NCI-H345 treated with DMSO at 0.1 percent for 48 hours (cell line): Measurements from ENCODE around the gene FAM210B.
"Not testable (repeated sequence)": the region's sequence is repeated elsewhere in the genome, so short reads cannot be mapped to it uniquely, and the experiment has no call there.

ENCODE experiments used
- DNase-seq: peaks from one replicate; lab custom pipeline; 2025; ENCODE audit not compliant: unreplicated experiment; lab: John Stamatoyannopoulos, UW

The FAM210B gene, protein sequence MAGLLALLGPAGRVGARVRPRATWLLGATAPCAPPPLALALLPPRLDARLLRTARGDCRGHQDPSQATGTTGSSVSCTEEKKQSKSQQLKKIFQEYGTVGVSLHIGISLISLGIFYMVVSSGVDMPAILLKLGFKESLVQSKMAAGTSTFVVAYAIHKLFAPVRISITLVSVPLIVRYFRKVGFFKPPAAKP

DNA sequence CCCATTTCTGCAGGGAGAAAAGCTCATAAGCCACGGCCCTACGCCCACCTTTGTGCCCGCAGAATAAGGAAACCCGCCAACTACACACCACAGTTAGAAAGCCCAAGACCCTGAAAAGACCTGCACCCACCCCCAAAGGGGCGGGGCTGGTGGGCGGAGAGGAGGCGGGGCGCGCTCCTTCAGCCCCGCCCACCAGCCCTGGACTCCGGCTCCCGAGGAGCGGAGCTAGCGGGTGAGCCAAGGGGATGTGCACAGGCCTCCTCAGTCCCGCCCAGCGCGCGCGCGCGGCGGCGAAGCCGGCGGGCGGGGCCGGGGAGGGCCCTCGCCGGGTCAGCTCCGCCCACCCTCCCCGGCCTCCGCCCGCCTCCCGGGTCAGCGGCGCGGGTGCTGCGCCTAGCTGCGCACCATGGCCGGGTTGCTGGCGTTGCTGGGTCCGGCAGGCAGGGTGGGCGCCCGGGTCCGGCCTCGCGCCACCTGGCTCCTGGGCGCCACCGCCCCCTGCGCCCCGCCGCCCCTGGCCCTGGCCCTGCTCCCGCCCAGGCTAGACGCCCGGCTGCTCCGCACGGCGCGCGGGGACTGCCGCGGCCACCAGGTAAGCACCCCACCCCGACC, at the start of gene FAM210B:
TSS of gene FAM210B (plus strand) at position 375 of the 612 bp plus-strand sequence. CDS start at position 407, 32 bp downstream.
- DNase-seq = peak; percentile 88

DNA sequence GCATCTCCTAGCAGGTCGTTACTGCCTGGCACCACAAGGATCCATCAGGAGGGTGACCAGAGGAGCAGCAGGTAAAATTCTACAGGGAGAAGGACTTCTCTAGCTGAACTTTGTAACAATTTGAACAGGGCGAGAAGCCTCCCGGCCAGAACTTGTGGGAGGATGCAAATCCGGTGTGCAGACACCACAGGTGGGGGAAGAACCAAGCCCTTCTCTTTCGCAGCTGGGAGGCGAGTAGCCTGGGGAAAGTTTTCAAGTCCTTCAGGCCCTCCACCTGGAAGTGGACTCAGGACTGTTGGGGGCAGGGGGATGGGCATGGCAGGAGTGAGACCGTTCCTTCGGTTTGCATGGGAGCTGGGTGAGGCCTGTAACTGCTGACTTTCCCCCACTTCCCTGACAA, 42.7 kb upstream of the FAM210B start:
- no peak for DNase-seq

DNA sequence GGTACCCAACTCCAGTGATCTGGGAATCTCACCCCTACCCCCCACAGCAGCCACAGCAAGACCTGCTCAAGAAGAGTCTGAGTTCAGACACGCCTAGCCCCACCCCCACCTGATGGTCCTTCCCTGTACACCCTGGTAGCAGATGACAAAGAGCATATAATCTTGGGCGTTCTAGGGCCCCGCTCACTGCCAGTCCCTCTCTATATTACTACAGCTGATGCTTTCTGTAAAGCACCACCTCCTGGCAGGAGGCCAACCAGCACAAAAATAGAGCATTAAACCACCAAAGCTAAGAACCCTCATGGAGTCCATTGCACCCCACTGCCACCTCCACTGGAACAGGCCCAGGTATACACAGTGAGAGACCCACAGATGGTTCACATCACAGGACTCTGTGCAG, 42.3 kb upstream of the FAM210B start:
- no peak for DNase-seq

DNA sequence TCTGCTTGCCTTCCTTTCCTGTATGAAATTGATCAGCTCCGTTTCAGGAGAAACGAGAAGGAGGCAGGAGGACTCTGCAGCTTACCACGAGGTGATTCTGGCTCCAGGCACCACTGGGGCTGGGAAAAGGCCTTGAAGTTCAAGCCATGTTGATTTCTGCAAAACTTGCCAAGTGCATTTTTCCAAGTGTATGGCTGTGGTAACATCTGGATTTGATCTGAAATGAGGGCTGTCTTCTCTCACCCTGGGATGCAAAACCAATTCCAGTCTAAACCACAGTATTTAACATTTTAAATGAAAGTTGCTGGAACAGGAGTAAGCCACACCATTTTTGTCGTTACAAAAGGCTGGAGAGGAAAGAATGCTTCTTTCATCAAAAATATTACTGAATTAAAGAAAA, 36.1 kb upstream of the FAM210B start:
- no peak for DNase-seq

DNA sequence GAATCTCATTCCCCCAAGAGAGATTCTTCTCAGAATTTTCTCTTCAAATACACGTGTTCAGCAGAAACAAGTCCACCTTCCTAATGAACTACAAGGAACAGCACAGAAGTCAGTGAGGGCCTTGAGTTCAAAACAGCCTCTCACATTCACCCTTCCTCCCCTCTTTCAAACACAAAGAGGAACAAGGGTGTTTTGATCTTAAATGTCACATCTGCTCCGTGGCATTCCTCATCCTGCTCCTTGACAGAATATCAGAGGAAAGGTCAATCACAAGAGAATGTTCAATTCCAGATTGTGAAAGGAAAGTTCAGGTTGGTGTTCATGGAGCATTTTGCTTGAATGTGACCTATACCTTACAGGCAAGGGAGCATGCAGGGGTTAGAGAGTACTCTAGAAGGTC, 35.6 kb upstream of the FAM210B start:
- DNase-seq = no peak

DNA sequence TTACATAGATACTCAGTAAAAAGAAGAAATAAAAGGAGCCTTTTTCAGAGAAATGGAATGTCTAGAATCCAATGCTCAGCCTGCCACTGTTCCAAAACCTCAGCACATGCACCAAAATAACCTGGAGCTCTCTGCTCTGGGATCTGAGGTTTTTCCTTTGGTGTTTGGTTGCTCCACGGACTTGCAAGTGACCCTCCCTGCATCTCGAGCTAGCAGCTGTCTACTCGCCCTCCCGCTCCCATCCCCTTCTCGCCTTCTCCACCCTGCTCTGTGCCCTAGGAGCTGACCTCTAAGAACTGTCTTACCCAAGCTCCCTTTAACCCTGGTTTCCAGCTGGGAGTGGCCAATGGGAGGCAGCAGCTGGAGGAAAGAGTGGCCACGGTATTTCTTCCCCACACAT, 35.1 kb upstream of the FAM210B start:
- no peak for DNase-seq

DNA sequence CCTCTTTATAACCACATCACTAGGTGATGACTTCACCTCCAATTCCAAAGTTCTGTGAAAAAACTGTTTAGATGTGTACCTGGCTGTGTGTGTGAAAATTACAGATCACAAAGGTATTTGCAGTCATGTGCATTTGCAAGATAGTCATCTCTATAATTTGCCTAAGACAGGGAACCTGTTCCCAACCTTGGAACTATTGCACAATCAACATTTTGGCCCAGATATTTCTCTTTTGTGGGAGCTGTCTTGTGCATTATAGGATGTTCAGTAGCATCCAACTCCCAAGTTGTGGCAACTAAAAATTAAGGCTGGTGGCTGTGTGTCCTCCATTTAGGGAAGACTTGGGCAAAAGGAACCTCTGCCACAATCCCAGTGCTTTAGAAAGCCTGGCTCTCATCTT, 34.0 kb upstream of the FAM210B start:
- no peak for DNase-seq

DNA sequence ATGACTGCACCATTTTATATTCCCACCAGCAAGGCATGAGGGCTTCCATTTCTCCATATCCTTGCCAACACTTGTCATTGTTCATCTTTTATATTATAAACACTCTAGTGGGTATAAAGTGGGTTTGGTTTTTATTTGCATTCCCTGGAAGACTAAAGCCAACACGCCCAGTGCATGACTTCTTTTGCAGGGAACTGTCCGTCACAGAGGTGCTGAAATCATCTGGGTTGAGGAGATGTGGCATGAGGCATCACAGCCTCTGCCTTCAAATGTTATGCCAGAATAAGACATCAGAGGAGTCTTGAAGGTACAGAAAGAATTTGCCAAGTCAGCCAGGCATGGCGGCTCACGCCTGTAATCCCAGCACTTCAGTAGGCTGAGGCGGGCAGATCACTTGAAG, 29.9 kb upstream of the FAM210B start:
- no peak for DNase-seq

DNA sequence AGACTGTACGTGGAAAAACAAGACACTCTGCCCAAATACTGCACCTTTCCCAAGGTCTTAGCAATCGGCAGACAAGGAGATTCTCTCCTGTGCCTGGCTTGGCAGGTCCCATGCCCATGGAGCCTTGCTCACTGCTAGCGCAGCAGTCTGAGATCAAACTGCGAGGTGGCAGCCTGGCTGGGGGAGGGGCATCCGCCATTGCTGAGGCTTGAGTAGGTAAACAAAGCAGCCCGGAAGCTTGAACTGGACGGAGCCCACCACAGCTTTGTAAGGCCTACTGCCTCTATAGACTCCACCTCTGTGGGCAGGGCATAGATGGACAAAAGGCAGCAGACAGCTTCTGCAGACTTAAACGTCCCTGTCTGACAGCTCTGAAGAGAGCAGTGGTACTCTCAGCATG, 22.1 kb upstream of the FAM210B start:
- DNase-seq = not testable (repeated sequence)

DNA sequence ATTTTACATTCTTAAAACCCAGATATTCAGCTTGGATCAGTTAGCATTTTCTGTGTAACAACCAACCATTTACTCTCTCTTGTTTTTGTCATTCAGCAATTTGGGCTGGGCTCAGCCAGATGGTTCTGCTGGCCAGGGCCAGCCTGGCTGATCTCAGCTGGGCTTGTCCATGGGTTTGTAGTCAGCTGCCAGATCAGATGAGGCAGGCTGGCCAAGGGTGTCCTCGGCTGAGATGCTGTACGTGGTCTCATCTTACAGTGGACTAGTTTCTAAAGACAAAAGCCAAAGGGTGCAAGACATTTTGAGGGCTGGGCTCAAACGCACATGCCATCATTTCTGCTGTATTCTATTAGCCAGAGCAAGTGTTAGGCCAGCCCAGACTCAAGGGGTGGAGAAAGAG, 16.0 kb upstream of the FAM210B start:
- DNase-seq = no peak

DNA sequence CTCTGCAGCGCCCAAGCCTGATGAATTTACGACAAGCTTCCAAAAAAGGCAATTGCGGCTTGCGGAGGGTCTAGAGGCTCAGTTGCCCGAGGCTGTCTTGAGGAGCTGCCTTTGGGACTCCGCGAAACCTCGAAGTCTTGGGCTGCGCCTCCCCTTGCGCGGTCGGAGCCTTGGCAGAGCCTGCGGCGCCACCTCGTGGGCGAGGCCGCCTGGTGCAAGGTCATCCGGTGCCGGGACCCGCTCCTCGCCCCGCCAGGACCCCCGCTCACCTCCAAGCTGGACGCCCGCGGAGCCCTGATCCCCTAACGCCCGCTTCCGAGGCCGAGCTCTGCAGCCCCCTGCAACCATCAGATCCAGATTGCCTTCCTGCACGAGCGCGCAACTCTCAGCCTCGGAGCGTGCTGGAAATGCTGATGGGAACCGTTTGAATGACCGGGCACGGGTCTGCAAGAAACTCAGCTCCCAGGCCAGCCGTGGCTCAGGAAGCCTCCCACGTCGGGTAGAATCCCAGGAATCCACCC, 14.9 kb upstream of the FAM210B start:
- no peak for DNase-seq

DNA sequence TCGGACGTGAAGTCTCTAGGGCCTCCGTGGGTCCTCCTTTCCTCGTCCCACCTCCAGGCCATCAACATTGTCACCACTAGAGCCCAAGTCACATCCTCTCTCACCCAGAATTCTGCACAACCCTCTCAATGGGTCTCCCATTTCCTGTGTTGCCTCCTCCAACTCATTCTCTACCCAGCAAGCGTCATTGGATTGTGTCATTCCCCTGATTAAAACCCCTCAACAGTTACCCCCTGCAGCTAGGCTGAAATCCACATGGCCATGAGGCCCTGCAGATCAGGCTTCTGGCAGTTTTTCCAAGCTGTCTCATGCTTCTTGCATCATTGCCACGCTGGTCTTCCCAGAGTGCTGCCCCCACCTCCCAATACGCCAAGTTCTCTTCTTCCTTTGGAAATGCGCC, 12.9 kb upstream of the FAM210B start:
- DNase-seq = no peak

DNA sequence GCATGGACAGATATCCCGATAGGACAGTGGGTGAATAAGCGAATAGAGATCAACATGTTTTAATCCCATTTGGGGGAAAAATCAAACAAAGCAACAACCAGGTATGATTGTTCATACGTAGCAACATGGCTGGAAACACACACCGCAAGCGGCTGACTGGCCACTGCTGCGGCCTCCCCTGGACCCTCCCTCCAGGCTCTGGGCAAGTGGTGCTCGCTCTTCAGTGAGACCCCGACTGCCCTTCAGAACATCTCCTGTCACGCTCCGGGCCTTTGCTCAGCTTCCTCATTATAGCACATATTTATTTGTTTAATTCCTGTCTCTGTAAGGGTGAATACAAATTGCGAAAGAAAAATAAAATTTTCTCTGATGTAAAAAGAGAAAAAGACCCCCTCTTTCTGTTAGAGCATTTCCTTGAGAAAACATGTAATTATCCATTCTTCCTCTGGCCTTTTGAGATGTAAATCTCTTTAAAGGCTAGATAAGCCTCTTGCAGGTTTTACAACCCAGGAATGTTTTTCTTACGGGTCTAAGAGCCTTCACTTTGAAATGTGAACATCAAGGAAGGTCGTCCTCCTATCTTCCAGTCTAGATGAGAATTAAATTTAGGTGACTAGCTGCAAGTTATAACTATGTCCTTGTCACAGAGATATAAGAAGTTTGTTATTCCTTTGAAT, 11.0 kb upstream of the FAM210B start:
- no peak for DNase-seq

DNA sequence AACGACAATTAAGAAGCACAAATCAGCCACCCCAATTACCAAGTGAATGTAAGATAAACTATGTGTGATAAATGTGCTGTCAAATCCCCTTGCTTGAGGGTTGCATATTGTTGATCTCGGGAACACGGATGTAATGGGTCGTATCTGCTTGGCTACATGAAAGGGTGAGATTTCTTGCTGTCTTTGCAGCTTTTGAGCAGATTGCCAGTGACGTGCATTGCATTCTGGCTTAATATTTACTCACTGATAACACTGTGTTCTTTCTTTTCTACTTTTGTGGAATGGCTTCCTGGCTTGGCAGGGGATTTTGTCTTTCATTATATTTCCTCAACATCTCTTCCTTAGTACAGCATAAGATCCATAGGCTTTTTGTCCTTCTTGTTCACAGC, 10.5 kb upstream of the FAM210B start:
- no peak for DNase-seq

DNA sequence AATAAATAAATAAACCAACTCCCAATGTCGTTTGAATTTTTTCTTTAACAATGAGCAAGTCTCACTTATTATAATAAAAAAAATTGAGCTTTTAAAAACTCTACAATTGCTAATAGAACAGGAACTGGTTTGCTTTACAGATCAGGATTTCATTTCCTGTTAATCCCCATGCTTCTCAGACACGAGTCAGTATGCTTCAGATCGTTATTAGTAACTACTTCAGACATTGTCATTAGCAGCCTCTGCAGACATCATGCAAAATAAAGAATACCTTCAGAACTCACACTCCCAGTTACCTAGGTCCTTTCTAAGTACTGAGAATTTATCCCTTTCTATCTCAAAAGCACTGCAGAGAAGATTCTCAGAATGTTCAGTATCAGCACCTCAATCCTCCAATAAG, 10.0 kb upstream of the FAM210B start:
- DNase-seq = no peak

DNA sequence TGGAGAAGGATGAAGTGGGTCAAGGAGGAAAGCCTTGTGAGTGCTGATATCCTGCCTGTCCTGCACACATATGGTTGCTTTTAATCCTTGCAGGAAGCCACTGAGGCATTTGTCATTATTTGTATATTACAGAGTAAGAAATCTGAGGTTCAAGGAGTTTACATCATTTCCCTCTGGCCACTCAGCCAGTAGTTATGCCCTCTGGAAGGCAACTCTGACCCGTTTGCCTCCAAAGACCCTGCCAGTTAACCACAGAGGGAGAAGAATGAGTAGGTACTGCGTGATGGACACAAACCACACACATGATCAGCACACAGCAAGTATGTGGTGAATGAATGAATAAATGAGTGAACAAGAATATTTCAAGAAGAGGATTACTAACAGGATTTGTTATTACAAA, 7.9 kb upstream of the FAM210B start:
- DNase-seq = no peak

DNA sequence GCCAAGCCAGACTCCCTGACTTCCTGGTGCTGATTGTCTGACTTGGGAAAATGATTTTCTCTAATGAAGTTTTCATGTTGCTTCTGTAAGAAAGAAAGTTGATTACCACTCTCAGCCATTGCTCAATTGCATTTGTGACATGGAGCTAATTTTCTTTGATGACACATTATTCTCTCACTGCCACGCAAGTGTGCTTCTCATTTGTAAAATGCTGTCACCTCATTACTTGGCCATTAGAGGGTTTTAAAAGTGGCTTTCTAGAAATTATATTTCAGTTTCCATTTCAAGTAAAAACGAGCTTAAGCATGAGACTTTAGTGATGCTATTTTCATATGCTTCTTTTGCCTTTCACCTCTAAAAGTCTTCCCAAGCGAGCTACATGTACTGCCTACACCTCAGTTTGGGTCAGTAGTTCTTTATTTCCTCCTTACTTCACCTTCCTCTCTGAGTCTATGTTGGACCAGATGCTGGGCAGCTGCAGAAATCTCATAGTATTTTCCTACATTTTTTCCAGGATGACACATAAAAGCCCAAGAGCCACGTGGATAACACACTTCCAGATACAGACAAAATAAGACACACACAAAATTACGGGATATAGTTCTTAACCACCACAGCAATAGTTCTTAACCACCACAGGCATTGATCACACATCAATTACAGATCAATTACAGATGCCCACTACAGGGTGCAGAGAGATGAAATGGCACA, 6.3 kb upstream of the FAM210B start:
- DNase-seq = no peak

DNA sequence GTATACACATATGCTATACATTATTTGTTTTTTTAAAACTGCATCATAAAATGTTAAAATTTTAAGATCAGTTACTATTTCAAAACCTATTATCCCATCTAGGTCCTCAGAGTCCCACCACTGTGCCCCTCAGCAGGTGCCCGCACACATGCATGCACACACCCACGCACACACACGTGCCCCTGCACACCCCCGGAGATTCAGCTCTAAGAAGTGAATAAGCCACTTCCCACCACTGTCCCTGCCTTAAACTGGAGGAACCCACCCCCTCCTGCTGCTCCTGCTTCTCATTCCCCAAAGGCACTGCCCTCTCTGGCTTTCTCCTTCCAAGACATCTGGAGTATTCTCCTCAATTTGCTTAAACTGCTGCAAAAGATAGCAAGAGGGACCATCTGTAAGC, 5.4 kb upstream of the FAM210B start:
- DNase-seq = no peak

DNA sequence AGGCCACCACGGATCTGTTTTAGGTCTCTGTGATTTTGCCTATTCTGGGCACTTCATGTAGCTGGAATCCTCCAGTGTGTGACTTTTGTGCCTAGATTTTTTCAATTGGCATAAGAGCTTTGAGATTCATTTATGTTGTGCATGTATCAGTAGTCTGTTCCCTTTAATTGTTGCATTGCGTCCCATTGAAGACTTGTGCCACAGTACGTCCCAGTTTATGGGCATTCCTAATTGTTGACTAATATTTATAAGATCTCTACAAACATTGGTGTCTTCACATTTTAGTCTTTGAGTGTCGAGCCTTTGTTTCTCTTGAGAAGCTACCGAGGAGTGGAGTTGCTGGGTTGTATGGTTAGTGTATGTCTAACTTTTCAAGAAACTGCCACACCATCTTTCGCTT, 704 bp upstream of the FAM210B start:
- DNase-seq = no peak

DNA sequence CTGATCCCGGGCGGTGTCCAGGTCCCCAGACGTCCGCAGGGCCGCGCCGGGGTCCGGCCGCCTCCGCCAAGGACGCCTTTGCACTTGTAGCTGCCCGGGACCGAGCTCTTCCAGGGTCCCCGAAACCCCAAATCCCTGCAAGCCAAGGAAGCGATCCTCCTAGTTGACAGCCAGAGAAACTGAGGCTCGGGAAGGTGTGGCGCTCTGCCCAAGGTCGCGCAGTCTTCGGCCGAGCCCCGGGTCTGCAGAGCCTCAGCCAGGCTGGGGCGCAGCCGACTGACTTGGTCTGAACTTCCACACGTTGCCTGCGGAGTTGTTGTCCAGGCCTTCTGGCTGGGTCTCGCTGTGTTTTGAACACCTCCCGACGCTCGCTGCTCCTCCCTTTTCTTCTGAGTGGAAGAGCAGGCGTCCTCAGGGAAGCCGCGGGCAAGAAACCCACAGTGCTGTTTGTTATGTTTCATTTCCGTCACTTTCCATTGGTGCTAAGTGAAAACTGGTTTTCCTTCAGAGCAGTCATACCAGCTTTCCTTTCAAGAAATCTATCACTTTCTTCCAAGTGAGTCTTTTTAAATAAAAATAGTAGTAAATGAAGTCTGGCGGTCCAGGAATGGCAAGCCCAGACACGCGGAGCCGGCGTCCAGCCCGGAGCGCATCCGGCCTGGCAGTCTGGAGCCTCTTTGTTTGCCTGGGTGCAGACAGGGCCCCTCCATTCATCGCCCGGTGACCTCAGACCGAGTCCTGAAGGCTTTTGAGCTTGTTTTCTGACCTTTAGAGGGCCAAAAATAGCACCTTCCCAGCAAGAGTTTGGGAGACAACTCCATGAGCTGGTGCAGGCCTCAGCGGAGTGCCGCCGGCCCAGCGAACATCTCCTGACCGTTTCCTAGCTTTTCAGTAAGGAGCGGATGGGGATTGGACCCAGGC, 698 bp downstream of the FAM210B start:
- DNase-seq = peak; percentile 22
